ENCODE data around the gene ZCCHC12. TPM values are rescaled to one million over a fixed set of nuclear protein-coding genes. Genes with fewer than 3 reads are reported as not detected.

ZCCHC12 gene
- total RNA-seq, 4 donors from 2014 or later = not detected

DNA sequence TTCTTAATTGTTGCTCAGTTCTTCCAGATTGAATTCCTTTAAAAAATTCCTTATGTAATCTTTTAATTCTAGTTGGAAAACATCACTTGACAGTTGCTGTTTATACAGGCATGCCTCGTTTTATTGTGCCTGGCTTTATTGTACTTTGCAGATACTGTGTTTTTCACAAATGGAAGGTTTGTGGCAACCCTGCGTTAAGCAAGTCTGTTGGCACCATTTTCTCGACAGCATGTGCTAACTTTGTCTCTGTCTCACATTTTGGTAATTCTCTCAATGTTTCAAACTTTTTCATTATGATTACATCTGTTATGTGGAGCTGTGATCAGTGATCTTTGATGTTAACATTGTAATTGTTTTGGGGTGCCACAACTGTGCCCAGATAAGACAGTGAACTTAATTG, 33.4 kb downstream of the ZCCHC12 start:
- Histone ChIP-seq H3K4me1 (no peaks in the 10 kb centered on the region), H3K9me3 (no peaks in the 10 kb centered on the region), H3K4me3 (no peak overlapping the region), H3K27ac (no peak overlapping the region), H3K27me3 (no peaks in the 10 kb centered on the region), H3K36me3 (no peaks in the 10 kb centered on the region)
- DNase-seq = no peak
- no peak for TF ChIP-seq POLR2A (IDR thresholded peaks at IDR 0.05)
- TF ChIP-seq, protein P1, sequence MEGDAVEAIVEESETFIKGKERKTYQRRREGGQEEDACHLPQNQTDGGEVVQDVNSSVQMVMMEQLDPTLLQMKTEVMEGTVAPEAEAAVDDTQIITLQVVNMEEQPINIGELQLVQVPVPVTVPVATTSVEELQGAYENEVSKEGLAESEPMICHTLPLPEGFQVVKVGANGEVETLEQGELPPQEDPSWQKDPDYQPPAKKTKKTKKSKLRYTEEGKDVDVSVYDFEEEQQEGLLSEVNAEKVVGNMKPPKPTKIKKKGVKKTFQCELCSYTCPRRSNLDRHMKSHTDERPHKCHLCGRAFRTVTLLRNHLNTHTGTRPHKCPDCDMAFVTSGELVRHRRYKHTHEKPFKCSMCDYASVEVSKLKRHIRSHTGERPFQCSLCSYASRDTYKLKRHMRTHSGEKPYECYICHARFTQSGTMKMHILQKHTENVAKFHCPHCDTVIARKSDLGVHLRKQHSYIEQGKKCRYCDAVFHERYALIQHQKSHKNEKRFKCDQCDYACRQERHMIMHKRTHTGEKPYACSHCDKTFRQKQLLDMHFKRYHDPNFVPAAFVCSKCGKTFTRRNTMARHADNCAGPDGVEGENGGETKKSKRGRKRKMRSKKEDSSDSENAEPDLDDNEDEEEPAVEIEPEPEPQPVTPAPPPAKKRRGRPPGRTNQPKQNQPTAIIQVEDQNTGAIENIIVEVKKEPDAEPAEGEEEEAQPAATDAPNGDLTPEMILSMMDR (IDR thresholded peaks at IDR 0.05) = no peak
- 49 to 51% methylated on average over 3 of the region's 3 CpGs for WGBS, 2 donors
- intact Hi-C loops (cut with DNase I) = no loop called here

DNA sequence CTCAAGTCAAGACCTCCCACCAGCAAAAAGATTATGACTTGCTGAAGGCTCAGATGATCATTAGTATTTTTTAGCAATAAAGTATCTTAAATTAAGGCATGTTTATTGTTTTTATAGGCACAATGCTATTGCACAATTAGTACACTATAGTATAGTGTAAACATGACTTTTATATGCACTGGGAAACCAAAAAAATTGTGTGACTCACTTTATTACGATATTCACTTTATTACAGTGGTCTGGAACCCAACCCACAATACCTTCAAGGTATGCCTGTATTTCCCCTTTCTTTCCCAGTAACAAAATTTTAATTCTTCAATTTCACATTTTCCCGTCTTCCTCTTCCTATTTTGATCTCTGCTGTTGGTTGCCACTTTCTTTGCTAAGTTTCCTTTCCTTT, 37.7 kb downstream of the ZCCHC12 start:
- Histone ChIP-seq H3K36me3 (no peaks in the 10 kb centered on the region), H3K4me3 (no peak overlapping the region), H3K9me3 (no peaks in the 10 kb centered on the region), H3K4me1 (no peaks in the 10 kb centered on the region), H3K27me3 (no peaks in the 10 kb centered on the region), H3K27ac (no peak overlapping the region)
- WGBS, 2 donors = 47 to 68% methylated on average over 2 of the region's 2 CpGs
- intact Hi-C loops (cut with DNase I) = no loop called here
- TF ChIP-seq POLR2A (IDR thresholded peaks at IDR 0.05) = no peak
- TF ChIP-seq, protein P1 (IDR thresholded peaks at IDR 0.05) = no peak
- no peak for DNase-seq

DNA sequence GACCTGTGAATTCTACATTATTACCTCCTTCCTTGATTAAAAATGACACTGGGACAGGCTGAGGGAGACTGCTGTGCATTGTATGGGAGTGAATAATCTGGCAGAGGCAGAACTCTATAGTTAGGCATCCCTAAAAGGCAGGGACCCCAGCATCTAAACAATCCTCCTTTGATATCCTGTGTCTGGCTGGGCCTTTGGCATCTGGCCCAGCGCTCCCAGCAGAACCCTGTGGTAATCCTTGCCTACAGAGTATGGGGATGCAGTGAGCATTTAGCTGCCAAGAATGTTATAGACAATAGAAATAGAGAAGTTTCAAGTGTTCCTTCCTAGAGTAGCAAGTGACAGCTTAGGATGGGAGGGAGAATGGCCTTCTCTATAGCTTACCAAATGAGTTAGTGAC, 38.5 kb downstream of the ZCCHC12 start:
- Histone ChIP-seq H3K27me3 (no peaks in the 10 kb centered on the region), H3K4me1 (no peaks in the 10 kb centered on the region), H3K9me3 (no peaks in the 10 kb centered on the region), H3K36me3 (no peaks in the 10 kb centered on the region), H3K27ac (no peak overlapping the region), H3K4me3 (no peak overlapping the region)
- no peak for DNase-seq
- no peak for TF ChIP-seq POLR2A (IDR thresholded peaks at IDR 0.05)
- TF ChIP-seq, protein P1 (IDR thresholded peaks at IDR 0.05) = no peak
- 57% methylated on average over 1 of the region's 1 CpG; no CpG with 5 or more reads in 1 of the 2 donors for WGBS, 2 donors
- intact Hi-C loops (cut with DNase I) = no loop called here

DNA sequence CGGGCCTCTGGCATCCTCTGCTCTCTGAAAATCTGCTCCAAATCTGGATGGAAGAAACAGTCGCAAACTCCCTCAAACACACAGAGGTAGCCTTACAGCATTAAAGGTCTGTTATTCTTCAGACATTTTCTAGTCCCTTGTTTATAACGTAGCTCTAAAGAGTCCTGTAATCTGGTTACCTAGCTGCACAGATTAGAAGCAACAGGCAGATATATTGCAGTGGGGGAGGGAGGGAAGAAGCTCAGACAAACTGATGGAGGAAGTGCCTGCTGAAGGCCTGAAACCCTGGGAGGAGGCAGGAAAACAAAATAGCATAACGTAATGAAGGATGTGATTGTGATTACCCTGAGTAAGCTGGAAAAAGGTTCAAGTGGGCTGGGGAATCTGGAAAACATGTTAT, 39.4 kb downstream of the ZCCHC12 start:
- 48 to 55% methylated on average over 2 to 4 of the region's 4 CpGs for WGBS, 2 donors
- no peaks in the 10 kb centered on the region for H3K27me3 ChIP-seq
- intact Hi-C loops (cut with DNase I) = no loop called here
- no peaks in the 10 kb centered on the region for H3K4me1 ChIP-seq
- no peak overlapping the region for H3K4me3 ChIP-seq
- H3K9me3 ChIP-seq = no peaks in the 10 kb centered on the region
- no peak for DNase-seq
- no peak overlapping the region for H3K27ac ChIP-seq
- TF ChIP-seq, protein P1 (IDR thresholded peaks at IDR 0.05) = no peak
- no peak for TF ChIP-seq POLR2A (IDR thresholded peaks at IDR 0.05)
- H3K36me3 ChIP-seq = no peaks in the 10 kb centered on the region

DNA sequence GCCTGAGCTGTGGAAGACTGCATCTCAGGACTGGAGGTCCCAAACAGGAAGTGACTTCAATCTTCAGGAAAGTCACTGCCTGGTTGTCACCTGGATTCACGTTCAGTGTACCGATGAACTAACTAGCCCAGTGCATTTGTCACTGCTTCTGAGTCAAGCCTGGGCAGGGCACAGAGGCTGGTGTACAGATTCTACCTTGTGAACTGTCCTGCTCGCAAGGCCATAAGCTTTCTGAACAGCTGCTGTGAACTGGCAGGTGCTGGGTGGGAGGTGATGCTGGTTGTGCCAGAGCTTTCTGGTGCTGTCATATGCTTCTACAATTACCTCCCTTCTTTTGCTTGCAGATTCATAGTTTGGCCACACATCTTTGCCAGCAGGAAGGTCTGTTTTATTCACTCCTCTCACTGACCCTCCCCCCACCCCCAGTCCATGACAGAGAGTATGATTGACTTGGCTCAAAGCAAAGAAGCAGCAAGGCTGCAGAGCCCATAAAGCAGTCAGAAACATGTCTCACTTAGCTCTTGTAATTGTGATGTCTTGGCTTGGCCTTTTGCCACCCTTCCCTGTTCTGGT, 40.5 kb downstream of the ZCCHC12 start:
- Histone ChIP-seq H3K4me1 (no peaks in the 10 kb centered on the region), H3K36me3 (no peaks in the 10 kb centered on the region), H3K9me3 (no peaks in the 10 kb centered on the region), H3K4me3 (no peak overlapping the region), H3K27ac (no peak overlapping the region), H3K27me3 (no peaks in the 10 kb centered on the region)
- TF ChIP-seq, protein P1 (IDR thresholded peaks at IDR 0.05) = no peak
- no peak for TF ChIP-seq POLR2A (IDR thresholded peaks at IDR 0.05)
- WGBS, 2 donors = 57% methylated on average over 3 of the region's 3 CpGs; no CpG with 5 or more reads in 1 of the 2 donors
- intact Hi-C loops (cut with DNase I) = no loop called here
- no peak for DNase-seq
